Thyroid gland (tissue), 4 donors: Measurements from ENCODE around the gene SERPINA9.
"Not testable (repeated sequence)": the region's sequence is repeated elsewhere in the genome, so short reads cannot be mapped to it uniquely, and the experiment has no call there.

Experiments used
- CTCF ChIP-seq, 6 experiments: fragments of 200-600 bp in 3 of 6; fragments of 450-650 bp in 3 of 6; sonication (generic) in 3 of 6; IDR thresholded peaks; one replicate each; pipeline ENCODE4 v1.5.1; 2016 to 2019; ENCODE audit warnings: antibody characterized with exemption in 6 of 6, mild to moderate bottlenecking in 2 of 6, inconsistent platforms in 1 of 6, moderate library complexity in 1 of 6
- POLR2A ChIP-seq, 2 donors: fragments of 450-650 bp; IDR thresholded peaks; one replicate each; pipeline ENCODE4 v1.6.1; 2017; ENCODE audit warnings: antibody characterized with exemption in 2 of 2, mild to moderate bottlenecking in 2 of 2, moderate library complexity in 1 of 2

GRCh38 chr14:94482132-94483070 lies 6.4 kb upstream of the SERPINA9 start:
- TF ChIP-seq CTCF, POLR2A (IDR thresholded peaks at IDR 0.05): not testable (repeated sequence)
